ENCODE results near the gene HSPA14.

Gene HSPA14

DNA sequence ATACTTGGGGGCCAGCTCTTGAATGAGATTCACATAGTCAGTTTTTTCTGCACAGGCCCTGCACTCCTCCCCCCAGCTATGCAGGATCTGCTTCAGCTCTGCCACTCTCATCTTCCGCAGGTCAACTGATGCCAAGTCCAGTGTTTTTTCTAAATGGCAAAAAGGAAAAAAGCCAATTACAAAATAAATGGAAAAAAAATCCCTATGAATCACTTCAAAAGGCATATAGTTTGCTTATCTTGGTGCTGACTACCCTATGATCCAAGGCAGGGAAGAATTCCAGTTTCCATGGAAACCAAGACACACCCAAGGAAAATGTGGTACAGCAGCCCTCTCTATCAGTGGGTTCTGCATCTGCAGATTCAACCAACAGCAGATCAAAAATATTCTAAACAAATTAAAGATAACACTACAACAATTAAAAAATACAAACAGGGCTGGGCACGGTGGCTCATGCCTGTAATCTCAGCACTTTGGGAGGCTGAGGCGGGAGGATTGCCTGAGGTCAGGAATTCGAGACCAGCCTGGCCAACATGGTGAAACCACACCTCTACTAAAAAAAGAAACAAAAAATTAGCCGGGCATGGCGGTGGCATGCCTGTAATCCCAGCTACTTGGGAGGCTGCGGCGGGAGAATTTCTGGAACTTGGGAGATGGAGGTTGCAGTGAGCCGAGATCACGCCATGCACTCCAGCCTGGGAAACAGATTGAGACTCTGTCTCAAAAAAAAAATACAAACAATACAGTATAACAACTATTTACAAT lies 17.9 kb upstream of the HSPA14 start:
- no peak overlapping the region for H3K4me2 ChIP-seq (ENCODE audit: insufficient read depth, low read length)
- no peak overlapping the region for H2AFZ ChIP-seq (ENCODE audit: low read depth, low read length)
- no peaks in the 10 kb centered on the region for H3K4me1 ChIP-seq (ENCODE audit: insufficient read depth, low read length)
- no peak overlapping the region for H3K27ac ChIP-seq (ENCODE audit: low read length)
- no peaks in the 10 kb centered on the region for H3K79me2 ChIP-seq (ENCODE audit: insufficient read depth, low read length)
- TF ChIP-seq, protein P1, sequence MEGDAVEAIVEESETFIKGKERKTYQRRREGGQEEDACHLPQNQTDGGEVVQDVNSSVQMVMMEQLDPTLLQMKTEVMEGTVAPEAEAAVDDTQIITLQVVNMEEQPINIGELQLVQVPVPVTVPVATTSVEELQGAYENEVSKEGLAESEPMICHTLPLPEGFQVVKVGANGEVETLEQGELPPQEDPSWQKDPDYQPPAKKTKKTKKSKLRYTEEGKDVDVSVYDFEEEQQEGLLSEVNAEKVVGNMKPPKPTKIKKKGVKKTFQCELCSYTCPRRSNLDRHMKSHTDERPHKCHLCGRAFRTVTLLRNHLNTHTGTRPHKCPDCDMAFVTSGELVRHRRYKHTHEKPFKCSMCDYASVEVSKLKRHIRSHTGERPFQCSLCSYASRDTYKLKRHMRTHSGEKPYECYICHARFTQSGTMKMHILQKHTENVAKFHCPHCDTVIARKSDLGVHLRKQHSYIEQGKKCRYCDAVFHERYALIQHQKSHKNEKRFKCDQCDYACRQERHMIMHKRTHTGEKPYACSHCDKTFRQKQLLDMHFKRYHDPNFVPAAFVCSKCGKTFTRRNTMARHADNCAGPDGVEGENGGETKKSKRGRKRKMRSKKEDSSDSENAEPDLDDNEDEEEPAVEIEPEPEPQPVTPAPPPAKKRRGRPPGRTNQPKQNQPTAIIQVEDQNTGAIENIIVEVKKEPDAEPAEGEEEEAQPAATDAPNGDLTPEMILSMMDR (IDR thresholded peaks at IDR 0.05; ENCODE audit: borderline replicate concordance, extremely low read depth, low read length, poor library complexity, severe bottlenecking), result no peak
- DNase-seq (no peak), ATAC-seq (ENCODE audit: insufficient read depth, low read depth) (no peak)
- no peak overlapping the region for H3K9ac ChIP-seq (ENCODE audit: low read depth, low read length)
- no peaks in the 10 kb centered on the region for H3K36me3 ChIP-seq (ENCODE audit: insufficient read depth, low read length)
- no peaks in the 10 kb centered on the region for H4K20me1 ChIP-seq (ENCODE audit: insufficient read depth, low read length)
- H3K27me3 ChIP-seq (ENCODE audit: insufficient read depth, low read length, poor library complexity), result no peaks in the 10 kb centered on the region
- no peak overlapping the region for H3K4me3 ChIP-seq (ENCODE audit: low read depth in 1 of 2, low read length in 2 of 2)
- H3K9me3 ChIP-seq (ENCODE audit: insufficient read depth, low read length, severe bottlenecking), result no peaks in the 10 kb centered on the region

- H3K27ac ChIP-seq (ENCODE audit: low read length), result no peak overlapping the region
- DNase-seq (no peak), ATAC-seq (ENCODE audit: insufficient read depth, low read depth) (no peak)
- H3K4me3 ChIP-seq (ENCODE audit: low read depth in 1 of 2, low read length in 2 of 2), result no peak overlapping the region
- H3K36me3 ChIP-seq (ENCODE audit: insufficient read depth, low read length), result no peaks in the 10 kb centered on the region
- no peak for TF ChIP-seq EZH2 (IDR thresholded peaks at IDR 0.05; ENCODE audit: borderline replicate concordance, low read depth, low read length, severe bottlenecking)
- TF ChIP-seq, protein P1 (IDR thresholded peaks at IDR 0.05; ENCODE audit: borderline replicate concordance, extremely low read depth, low read length, poor library complexity, severe bottlenecking), result no peak
- H3K27me3 ChIP-seq (ENCODE audit: insufficient read depth, low read length, poor library complexity), result no peaks in the 10 kb centered on the region
- no peaks in the 10 kb centered on the region for H3K79me2 ChIP-seq (ENCODE audit: insufficient read depth, low read length)
- no peaks in the 10 kb centered on the region for H3K9me3 ChIP-seq (ENCODE audit: insufficient read depth, low read length, severe bottlenecking)
- H3K4me2 ChIP-seq (ENCODE audit: insufficient read depth, low read length), result no peak overlapping the region
- no peaks in the 10 kb centered on the region for H4K20me1 ChIP-seq (ENCODE audit: insufficient read depth, low read length)
- no peaks in the 10 kb centered on the region for H3K4me1 ChIP-seq (ENCODE audit: insufficient read depth, low read length)
- no peak overlapping the region for H2AFZ ChIP-seq (ENCODE audit: low read depth, low read length)
- no peak overlapping the region for H3K9ac ChIP-seq (ENCODE audit: low read depth, low read length)
Observed at GRCh38 chr10:14820775-14821154, 17.3 kb upstream of the HSPA14 start.

DNA sequence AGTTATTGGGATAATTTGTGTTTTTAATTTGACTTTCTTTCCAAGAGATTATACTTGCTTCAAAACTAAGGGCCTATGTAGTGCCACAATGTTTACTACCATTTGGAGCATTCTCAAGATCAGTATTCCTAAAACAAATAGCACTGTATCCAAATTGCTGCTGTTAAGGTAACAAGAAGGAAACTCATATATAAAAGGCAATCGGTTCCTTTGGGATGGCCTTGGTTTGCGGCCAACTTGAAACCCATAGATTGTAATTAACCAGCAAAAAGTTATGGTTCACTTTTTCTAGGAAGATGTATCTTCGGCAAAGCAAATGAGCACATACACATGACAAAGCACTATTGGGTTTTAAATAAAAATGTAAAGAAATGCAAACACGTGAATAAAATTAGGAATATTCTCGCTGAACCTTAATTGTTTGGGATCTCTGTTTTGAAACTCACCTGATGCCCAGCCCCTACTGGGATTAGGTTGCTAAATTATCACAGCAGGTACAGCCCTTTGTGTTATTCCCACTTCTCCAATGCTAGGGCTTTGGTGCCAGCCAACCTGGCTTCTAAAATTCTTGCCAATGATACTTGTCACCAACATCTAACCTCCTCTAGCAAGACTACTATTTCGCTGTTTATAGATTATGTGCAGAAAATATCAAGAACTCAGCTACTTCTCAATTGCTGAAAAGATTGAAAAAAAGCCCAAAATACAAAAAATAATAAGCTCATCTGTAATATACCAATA lies 16.3 kb upstream of the HSPA14 start:
- Histone ChIP-seq H3K27ac (ENCODE audit: low read length) (no peak overlapping the region), H3K4me2 (ENCODE audit: insufficient read depth, low read length) (no peak overlapping the region)
- no peak for ATAC-seq (ENCODE audit: insufficient read depth, low read depth)

More for the DNA sequence above, 16.3 kb upstream of the HSPA14 start:
- Histone ChIP-seq H2AFZ (ENCODE audit: low read depth, low read length) (no peak overlapping the region), H3K4me1 (ENCODE audit: insufficient read depth, low read length) (no peaks in the 10 kb centered on the region), H3K36me3 (ENCODE audit: insufficient read depth, low read length) (no peaks in the 10 kb centered on the region), H4K20me1 (ENCODE audit: insufficient read depth, low read length) (no peaks in the 10 kb centered on the region), H3K79me2 (ENCODE audit: insufficient read depth, low read length) (no peaks in the 10 kb centered on the region), H3K27me3 (ENCODE audit: insufficient read depth, low read length, poor library complexity) (peaks cover 3% of the 10 kb centered on the region), H3K4me3 (ENCODE audit: low read depth in 1 of 2, low read length in 2 of 2) (no peak overlapping the region), H3K9ac (ENCODE audit: low read depth, low read length) (no peak overlapping the region), H3K9me3 (ENCODE audit: insufficient read depth, low read length, severe bottlenecking) (no peaks in the 10 kb centered on the region)
- no peak for DNase-seq
- TF ChIP-seq, protein P1 (IDR thresholded peaks at IDR 0.05; ENCODE audit: borderline replicate concordance, extremely low read depth, low read length, poor library complexity, severe bottlenecking), result no peak
- TF ChIP-seq EZH2 (IDR thresholded peaks at IDR 0.05; ENCODE audit: borderline replicate concordance, low read depth, low read length, severe bottlenecking), result no peak

All from DND-41 (cell line).